NCI-H82 treated with DMSO at 0.1 percent for 48 hours (cell line): ENCODE data around the gene SNRK.

Source experiments
- DNase-seq: peaks from one replicate; lab custom pipeline; 2025; ENCODE audit not compliant: unreplicated experiment; lab: John Stamatoyannopoulos, UW

SNRK gene

GRCh38 chr3:43266995-43267394 is 19.3 kb upstream of the SNRK start:
- DNase-seq, result no peak

- DNase-seq, result no peak
Observed at GRCh38 chr3:43268636-43269035, 17.7 kb upstream of the SNRK start.

GRCh38 chr3:43270078-43270477 is 16.3 kb upstream of the SNRK start:
- DNase-seq, result no peak

- no peak for DNase-seq
Observed at GRCh38 chr3:43273416-43273815, 12.9 kb upstream of the SNRK start.

- no peak for DNase-seq
Observed at GRCh38 chr3:43279082-43279481, 7.3 kb upstream of the SNRK start.

GRCh38 chr3:43279532-43279931 is 6.8 kb upstream of the SNRK start:
- no peak for DNase-seq

- DNase-seq, result no peak
Observed at GRCh38 chr3:43281020-43281419, 5.3 kb upstream of the SNRK start.

GRCh38 chr3:43284171-43284570 is 2.2 kb upstream of the SNRK start:
- no peak for DNase-seq

- DNase-seq, result no peak
Observed at GRCh38 chr3:43285644-43286043, 696 bp upstream of the SNRK start.

- no peak for DNase-seq
Observed at GRCh38 chr3:43286841-43287499, 630 bp downstream of the SNRK start.

- no peak for DNase-seq
Observed at GRCh38 chr3:43287500-43287873, 1.1 kb downstream of the SNRK start.

GRCh38 chr3:43288366-43288765 is 2.0 kb downstream of the SNRK start:
- no peak for DNase-seq

GRCh38 chr3:43288850-43289249 is 2.5 kb downstream of the SNRK start:
- no peak for DNase-seq

GRCh38 chr3:43289401-43289800 is 3.1 kb downstream of the SNRK start:
- no peak for DNase-seq

- no peak for DNase-seq
Observed at GRCh38 chr3:43289841-43290470, 3.6 kb downstream of the SNRK start.

GRCh38 chr3:43290956-43291355 is 4.6 kb downstream of the SNRK start:
- no peak for DNase-seq

- no peak for DNase-seq
Observed at GRCh38 chr3:43291546-43291945, 5.2 kb downstream of the SNRK start.

- DNase-seq, result no peak
Observed at GRCh38 chr3:43294975-43295374, 8.6 kb downstream of the SNRK start.

- no peak for DNase-seq
Observed at GRCh38 chr3:43296565-43296964, 10.2 kb downstream of the SNRK start.

- DNase-seq, result no peak
Observed at GRCh38 chr3:43298292-43298691, 12.0 kb downstream of the SNRK start.

GRCh38 chr3:43298761-43299160 is 12.4 kb downstream of the SNRK start:
- DNase-seq, result no peak

- DNase-seq, result no peak
Observed at GRCh38 chr3:43302116-43302880, 16.0 kb downstream of the SNRK start.
